Peyer's patch (tissue), 4 donors: ENCODE data around the gene USP24.

Experiments
- POLR2A ChIP-seq, 2 donors: fragments of 450-650 bp; IDR thresholded peaks; one replicate each; pipeline ENCODE4 v1.5.1; 2017; ENCODE audit warnings: antibody characterized with exemption in 2 of 2, mild to moderate bottlenecking in 2 of 2, moderate library complexity in 2 of 2
- TF ChIP-seq, protein P1 (sequence below), 6 experiments: fragments of 450-650 bp in 4 of 6; fragments of 200-600 bp in 2 of 6; sonication (generic) in 1 of 6; IDR thresholded peaks; one replicate each; pipeline ENCODE4 v1.5.1; 2017 to 2019; ENCODE audit warnings: antibody characterized with exemption in 6 of 6, mild to moderate bottlenecking in 3 of 6, moderate library complexity in 1 of 6

DNA sequence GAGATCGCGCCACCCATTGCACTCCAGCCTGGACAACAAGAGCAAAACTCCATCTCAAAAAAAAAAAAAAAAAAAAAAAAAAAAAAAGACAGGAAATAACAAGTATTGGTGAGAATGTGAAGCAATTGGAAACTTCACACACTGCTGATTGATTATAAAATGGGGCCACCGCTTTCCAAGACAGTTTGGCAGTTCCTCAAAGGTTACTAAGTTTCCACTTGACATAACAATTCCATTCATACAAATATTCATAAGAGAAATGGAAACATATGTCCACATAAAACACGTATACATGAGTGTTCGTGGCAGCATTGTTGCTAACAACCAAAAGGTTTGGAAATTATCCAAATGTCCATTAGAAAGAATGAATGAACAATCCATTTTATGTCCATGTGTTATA lies 26.3 kb downstream of the USP24 start:
- TF ChIP-seq, protein P1, sequence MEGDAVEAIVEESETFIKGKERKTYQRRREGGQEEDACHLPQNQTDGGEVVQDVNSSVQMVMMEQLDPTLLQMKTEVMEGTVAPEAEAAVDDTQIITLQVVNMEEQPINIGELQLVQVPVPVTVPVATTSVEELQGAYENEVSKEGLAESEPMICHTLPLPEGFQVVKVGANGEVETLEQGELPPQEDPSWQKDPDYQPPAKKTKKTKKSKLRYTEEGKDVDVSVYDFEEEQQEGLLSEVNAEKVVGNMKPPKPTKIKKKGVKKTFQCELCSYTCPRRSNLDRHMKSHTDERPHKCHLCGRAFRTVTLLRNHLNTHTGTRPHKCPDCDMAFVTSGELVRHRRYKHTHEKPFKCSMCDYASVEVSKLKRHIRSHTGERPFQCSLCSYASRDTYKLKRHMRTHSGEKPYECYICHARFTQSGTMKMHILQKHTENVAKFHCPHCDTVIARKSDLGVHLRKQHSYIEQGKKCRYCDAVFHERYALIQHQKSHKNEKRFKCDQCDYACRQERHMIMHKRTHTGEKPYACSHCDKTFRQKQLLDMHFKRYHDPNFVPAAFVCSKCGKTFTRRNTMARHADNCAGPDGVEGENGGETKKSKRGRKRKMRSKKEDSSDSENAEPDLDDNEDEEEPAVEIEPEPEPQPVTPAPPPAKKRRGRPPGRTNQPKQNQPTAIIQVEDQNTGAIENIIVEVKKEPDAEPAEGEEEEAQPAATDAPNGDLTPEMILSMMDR (IDR thresholded peaks at IDR 0.05) = no peak
- TF ChIP-seq POLR2A (IDR thresholded peaks at IDR 0.05) = no peak
